HG02870 (cell line): ENCODE results near the gene ATP9B.
"Not testable (repeated sequence)": the region's sequence is repeated elsewhere in the genome, so short reads cannot be mapped to it uniquely, and the experiment has no call there.

Source experiments
- ATAC-seq: cut with Tn5 transposase; IDR thresholded peaks from one replicate; pipeline ENCODE4 v1.9.1; 2021; ENCODE audit warnings: mild to moderate bottlenecking, moderate library complexity; ENCODE audit not compliant: unreplicated experiment

Gene ATP9B

GRCh38 chr18:79275461-79275860 is 206.3 kb downstream of the ATP9B start:
- ATAC-seq: no peak

- ATAC-seq: peak; percentile 84
These were observed 206.8 kb downstream of the ATP9B start for GRCh38 chr18:79275992-79276391.

- no peak for ATAC-seq
These were observed 209.7 kb downstream of the ATP9B start for GRCh38 chr18:79278896-79279295.

- no peak for ATAC-seq
These were observed 214.1 kb downstream of the ATP9B start for GRCh38 chr18:79283131-79283810.

- ATAC-seq: no peak
These were observed 214.7 kb downstream of the ATP9B start for GRCh38 chr18:79283929-79284328.

GRCh38 chr18:79285191-79285590 is 216.0 kb downstream of the ATP9B start:
- not testable (repeated sequence) for ATAC-seq

- ATAC-seq: not testable (repeated sequence)
These were observed 221.2 kb downstream of the ATP9B start for GRCh38 chr18:79290409-79290808.

- ATAC-seq: no peak
These were observed 221.7 kb downstream of the ATP9B start for GRCh38 chr18:79290876-79291275.

GRCh38 chr18:79294235-79294634 is 225.0 kb downstream of the ATP9B start:
- ATAC-seq: no peak

GRCh38 chr18:79299272-79299671 is 230.1 kb downstream of the ATP9B start:
- no peak for ATAC-seq

GRCh38 chr18:79299711-79300110 is 230.5 kb downstream of the ATP9B start:
- ATAC-seq: no peak

- ATAC-seq: no peak
These were observed 231.2 kb downstream of the ATP9B start for GRCh38 chr18:79300413-79300812.

GRCh38 chr18:79302120-79302519 is 232.9 kb downstream of the ATP9B start:
- ATAC-seq: no peak

GRCh38 chr18:79305911-79306310 is 236.7 kb downstream of the ATP9B start:
- ATAC-seq: no peak

- no peak for ATAC-seq
These were observed 240.6 kb downstream of the ATP9B start for GRCh38 chr18:79309614-79310358.

- ATAC-seq: no peak
These were observed 245.7 kb downstream of the ATP9B start for GRCh38 chr18:79314838-79315388.

- ATAC-seq: no peak
These were observed 246.4 kb downstream of the ATP9B start for GRCh38 chr18:79315596-79315995.

GRCh38 chr18:79317703-79318102 is 248.5 kb downstream of the ATP9B start:
- ATAC-seq: no peak

GRCh38 chr18:79318142-79318673 is 249.0 kb downstream of the ATP9B start:
- ATAC-seq: no peak

- ATAC-seq: no peak
These were observed 251.1 kb downstream of the ATP9B start for GRCh38 chr18:79320216-79320850.

- ATAC-seq: no peak
These were observed 252.6 kb downstream of the ATP9B start for GRCh38 chr18:79321625-79322405.
